Body of pancreas (tissue), 4 donors: ENCODE results near the gene RHBG. TPM values are rescaled to one million over a fixed set of nuclear protein-coding genes. Genes with fewer than 3 reads are reported as not detected.
A peak's percentile ranks its signal among the peaks of the same experiment; 100 is the strongest.
"Not testable (repeated sequence)": the region's sequence is repeated elsewhere in the genome, so short reads cannot be mapped to it uniquely, and the experiment has no call there.

Experiments used
- ATAC-seq: fragments of 150-250 bp; one replicate; pipeline ENCODE4 v1.9.1; 2016
- DNase-seq, 4 donors: peaks; one replicate each; pipeline ENCODE4 v3.0.0-alpha.2; 2019
- H3K27ac ChIP-seq, 4 donors: fragments of 200-600 bp; sonication (generic); 1 replicate in 3 of 4; 2 replicates in 1 of 4; pipeline versions ENCODE4 v1.5.1 to v1.6.1; 2016 to 2019; ENCODE audit warnings: mild to moderate bottlenecking in 1 of 4, mixed read lengths in 1 of 4, moderate library complexity in 1 of 4
- H3K27me3 ChIP-seq, 2 donors: fragments of 200-600 bp; sonication (generic); one replicate each; pipeline ENCODE4 v1.6.0; 2016; ENCODE audit warnings: mild to moderate bottlenecking in 1 of 2
- H3K36me3 ChIP-seq, 2 donors: fragments of 200-600 bp; sonication (generic); replicated peaks in 1 of 2; 2 replicates each; pipeline ENCODE4 v1.5.1; 2016; ENCODE audit warnings: low read depth in 2 of 2; ENCODE audit not compliant: insufficient read depth in 1 of 2
- H3K4me1 ChIP-seq: fragments of 200-600 bp; sonication (generic); one replicate; pipeline ENCODE4 v1.6.0; 2016
- H3K4me3 ChIP-seq, 2 donors: fragments of 200-600 bp; sonication (generic); 1 replicate in 1 of 2; 2 replicates in 1 of 2; pipeline ENCODE4 v1.5.1; 2016 to 2019
- H3K9me3 ChIP-seq, 3 donors: fragments of 200-600 bp; sonication (generic); 1 replicate in 2 of 3; 2 replicates in 1 of 3; pipeline ENCODE4 v1.5.1; 2016
- POLR2A ChIP-seq, 3 donors: fragments of 450-650 bp; IDR thresholded peaks; one replicate each; pipeline ENCODE4 v1.6.1; 2016; ENCODE audit warnings: antibody characterized with exemption in 3 of 3, mild to moderate bottlenecking in 2 of 3
- WGBS, 2 donors: methylation state at CpG; one replicate each; pipeline ENCODE4 v1.1.5; 2017; 5-methylcytosine and 5-hydroxymethylcytosine counted together
- intact Hi-C: fragments of 100-400 bp; cut with DNase I; formaldehyde crosslinking; loops from one replicate; pipeline ENCODE4 v1.15.1; 2023
- total RNA-seq, 2 donors: library from RNA; depleted of rRNA; stranded (reverse); fragments of >200 nt; gene quantifications; one replicate each; pipeline ENCODE4 v1.1.0, GENCODE V29; 2016
- TF ChIP-seq, protein P1 (sequence below), 7 experiments: fragments of 450-650 bp in 4 of 7; fragments of 200-600 bp in 3 of 7; sonication (generic) in 3 of 7; IDR thresholded peaks; one replicate each; pipeline ENCODE4 v1.5.1; 2016 to 2019; ENCODE audit warnings: antibody characterized with exemption in 7 of 7

Gene RHBG
- total RNA-seq, 2 donors from 2014 or later: 3.3 TPM; not detected in 1

DNA sequence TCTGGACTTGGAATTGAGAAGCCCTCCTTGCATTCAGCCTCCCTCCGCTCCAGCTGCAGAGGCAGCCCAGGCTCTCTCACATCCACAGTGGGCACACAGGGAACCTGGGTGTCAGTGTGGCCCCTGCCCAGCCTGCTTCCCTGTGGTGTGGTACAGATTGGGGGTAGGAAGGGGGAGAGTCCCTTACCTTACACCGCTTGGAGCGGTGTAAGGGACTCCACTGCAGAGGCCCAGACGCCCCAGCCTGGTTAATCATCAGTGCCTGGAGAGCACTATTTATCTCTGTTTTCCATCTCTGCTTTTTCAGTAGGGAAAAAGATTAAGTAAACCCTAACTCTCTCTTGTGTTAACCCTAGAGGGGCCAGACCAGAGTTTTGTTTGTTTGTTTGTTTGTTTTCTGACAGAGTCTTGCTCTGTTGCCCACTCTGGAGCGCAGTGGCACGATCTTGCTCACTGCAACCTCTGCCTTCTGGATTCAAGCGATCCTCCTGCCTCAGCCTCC is 803 bp upstream of the RHBG start:
- no peak for DNase-seq
- Histone ChIP-seq H3K36me3 (no peaks in the 10 kb centered on the region), H3K4me1 (peaks cover 29% of the 10 kb centered on the region), H3K27me3 (no peaks in the 10 kb centered on the region), H3K9me3 (no peaks in the 10 kb centered on the region), H3K27ac (peak overlapping the region in 1 of 4 donors; percentile 32), H3K4me3 (no peak overlapping the region)
- 59 to 68% methylated on average over 7 of the region's 7 CpGs for WGBS, 2 donors
- no peak for ATAC-seq
- intact Hi-C loops: no loop called here
- TF ChIP-seq POLR2A (IDR thresholded peaks at IDR 0.05): no peak
- TF ChIP-seq, protein P1, sequence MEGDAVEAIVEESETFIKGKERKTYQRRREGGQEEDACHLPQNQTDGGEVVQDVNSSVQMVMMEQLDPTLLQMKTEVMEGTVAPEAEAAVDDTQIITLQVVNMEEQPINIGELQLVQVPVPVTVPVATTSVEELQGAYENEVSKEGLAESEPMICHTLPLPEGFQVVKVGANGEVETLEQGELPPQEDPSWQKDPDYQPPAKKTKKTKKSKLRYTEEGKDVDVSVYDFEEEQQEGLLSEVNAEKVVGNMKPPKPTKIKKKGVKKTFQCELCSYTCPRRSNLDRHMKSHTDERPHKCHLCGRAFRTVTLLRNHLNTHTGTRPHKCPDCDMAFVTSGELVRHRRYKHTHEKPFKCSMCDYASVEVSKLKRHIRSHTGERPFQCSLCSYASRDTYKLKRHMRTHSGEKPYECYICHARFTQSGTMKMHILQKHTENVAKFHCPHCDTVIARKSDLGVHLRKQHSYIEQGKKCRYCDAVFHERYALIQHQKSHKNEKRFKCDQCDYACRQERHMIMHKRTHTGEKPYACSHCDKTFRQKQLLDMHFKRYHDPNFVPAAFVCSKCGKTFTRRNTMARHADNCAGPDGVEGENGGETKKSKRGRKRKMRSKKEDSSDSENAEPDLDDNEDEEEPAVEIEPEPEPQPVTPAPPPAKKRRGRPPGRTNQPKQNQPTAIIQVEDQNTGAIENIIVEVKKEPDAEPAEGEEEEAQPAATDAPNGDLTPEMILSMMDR (IDR thresholded peaks at IDR 0.05): no peak

DNA sequence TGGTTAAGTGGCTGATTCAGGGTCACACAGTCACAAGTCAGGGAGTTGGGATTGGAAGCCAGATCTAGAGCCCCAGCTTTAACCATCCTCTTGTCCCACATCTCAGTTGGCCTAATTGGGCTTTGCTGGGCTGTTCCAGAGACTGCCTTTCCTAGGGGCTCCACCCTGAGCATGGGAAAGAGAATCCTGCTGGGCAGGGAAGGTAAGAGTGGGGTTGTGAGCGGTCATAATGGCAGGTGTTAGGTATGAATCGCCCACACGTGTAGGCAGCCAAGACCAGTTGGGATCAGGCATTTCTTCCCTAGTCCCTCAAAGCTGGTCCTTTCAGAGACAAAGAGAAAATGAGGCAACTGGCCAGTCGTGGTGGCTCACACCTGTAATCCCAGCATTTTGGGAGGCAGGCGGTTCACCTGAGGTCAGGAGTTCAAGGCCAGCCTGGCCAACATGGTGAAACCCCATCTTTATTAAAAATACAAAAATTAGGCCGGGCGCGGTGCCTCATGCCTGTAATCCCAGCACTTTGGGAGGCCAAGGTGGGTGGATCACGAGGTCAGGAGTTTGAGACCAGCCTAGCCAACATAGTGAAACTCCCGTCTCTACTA is 775 bp downstream of the RHBG start:
- 87 to 89% methylated on average over 10 of the region's 10 CpGs for WGBS, 2 donors
- Histone ChIP-seq H3K4me1 (peaks cover 40% of the 10 kb centered on the region), H3K4me3 (peak overlapping the region in 1 of 2 donors; percentile 36)
- ATAC-seq, H3K9me3 ChIP-seq, intact Hi-C loops, H3K36me3 ChIP-seq, H3K27me3 ChIP-seq, H3K27ac ChIP-seq, DNase-seq: not testable (repeated sequence)

DNA sequence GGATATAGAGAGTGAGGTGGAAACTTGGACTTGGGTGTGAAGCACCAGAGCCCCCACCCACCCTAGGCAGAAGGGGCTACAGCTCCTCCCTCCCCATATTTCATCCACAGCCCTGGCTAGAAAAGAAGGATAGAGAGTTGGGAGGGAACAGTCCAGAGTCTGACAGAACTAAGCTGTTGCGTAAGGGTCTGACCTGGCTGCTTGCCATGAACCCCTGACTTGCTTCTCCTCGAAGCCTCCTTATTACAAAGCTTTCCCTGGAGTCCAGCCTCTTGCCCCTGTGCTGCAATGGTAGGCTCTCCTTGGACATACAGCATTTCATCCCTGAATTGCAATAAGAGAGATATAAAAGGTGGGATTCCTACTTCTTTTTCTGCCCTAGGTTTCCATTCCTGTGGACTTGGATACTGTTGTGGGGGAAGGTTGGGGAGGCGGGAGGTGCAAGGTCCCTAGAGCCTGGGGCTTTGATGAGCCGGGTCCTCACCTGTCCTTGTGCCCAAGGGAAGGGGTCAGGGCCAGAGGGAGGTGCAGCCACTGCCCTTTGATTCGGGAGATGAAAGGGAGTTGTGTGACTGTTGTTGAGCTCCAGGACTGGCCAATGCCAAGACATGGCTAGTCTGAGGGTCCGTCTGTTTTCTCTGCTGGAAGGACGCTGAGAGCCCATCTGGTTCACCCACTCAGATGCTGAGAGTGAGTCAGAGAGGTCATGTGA is 2.7 kb downstream of the RHBG start:
- DNase-seq (peak in 3 of 4 donors; percentile 30 to 66 (median 46)), ATAC-seq (no peak)
- TF ChIP-seq, protein P1 (IDR thresholded peaks at IDR 0.05): no peak
- TF ChIP-seq POLR2A (IDR thresholded peaks at IDR 0.05): no peak
- intact Hi-C loops: no loop called here
- H3K36me3 ChIP-seq: no peaks in the 10 kb centered on the region
- H3K9me3 ChIP-seq: no peaks in the 10 kb centered on the region
- no peak overlapping the region for H3K27ac ChIP-seq
- WGBS, 2 donors: 45 to 69% methylated on average over 5 to 7 of the region's 7 CpGs
- H3K4me1 ChIP-seq: peaks cover 32% of the 10 kb centered on the region
- H3K27me3 ChIP-seq: no peaks in the 10 kb centered on the region
- no peak overlapping the region for H3K4me3 ChIP-seq

DNA sequence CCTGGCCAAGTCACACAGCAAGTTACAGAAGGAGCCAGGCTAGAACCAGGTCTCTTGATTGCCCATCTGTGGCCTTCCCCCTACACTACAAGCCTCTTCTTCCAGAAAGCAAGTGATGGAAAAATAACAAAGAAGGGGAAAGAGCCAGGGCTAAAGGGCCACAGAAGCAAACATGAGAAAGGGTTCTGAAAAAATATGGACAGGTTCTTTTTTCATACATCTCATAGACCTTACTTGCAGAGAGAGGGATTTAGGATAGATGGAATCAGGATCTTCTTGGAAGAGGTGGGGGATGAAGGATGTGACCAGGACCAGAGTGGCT is 3.2 kb downstream of the RHBG start:
- intact Hi-C loops: no loop called here
- Histone ChIP-seq H3K4me3 (no peak overlapping the region), H3K9me3 (no peaks in the 10 kb centered on the region), H3K27ac (no peak overlapping the region), H3K36me3 (no peaks in the 10 kb centered on the region), H3K4me1 (peaks cover 32% of the 10 kb centered on the region), H3K27me3 (no peaks in the 10 kb centered on the region)
- TF ChIP-seq POLR2A (IDR thresholded peaks at IDR 0.05): no peak
- TF ChIP-seq, protein P1 (IDR thresholded peaks at IDR 0.05): no peak
- ATAC-seq (no peak), DNase-seq (no peak)

DNA sequence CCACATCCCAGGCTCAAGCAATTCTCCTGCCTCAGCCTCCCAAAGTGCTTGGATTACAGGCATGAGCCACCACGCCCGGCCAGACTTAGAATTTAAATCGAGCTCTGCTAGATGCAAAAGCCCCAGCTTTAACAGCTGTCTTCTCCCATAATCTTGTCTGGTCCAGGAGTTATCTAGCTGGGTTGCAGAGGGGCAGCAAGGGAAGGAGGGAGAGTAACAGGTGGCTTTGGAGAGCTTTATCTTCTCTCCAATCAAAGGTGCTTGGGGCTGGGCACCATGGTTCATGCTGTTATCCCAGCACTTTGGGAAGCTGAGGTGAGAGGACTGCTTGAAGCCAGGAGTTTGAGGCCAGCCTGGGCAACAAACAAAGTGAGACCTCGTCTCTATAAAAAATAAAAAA is 3.9 kb downstream of the RHBG start:
- Histone ChIP-seq H3K9me3 (no peaks in the 10 kb centered on the region), H3K27ac (no peak overlapping the region), H3K27me3 (no peaks in the 10 kb centered on the region), H3K4me1 (peaks cover 32% of the 10 kb centered on the region), H3K4me3 (no peak overlapping the region), H3K36me3 (no peaks in the 10 kb centered on the region)
- ATAC-seq (no peak), DNase-seq (no peak)
- 75 to 79% methylated on average over 4 of the region's 4 CpGs for WGBS, 2 donors
- intact Hi-C loops: no loop called here
- no peak for TF ChIP-seq POLR2A (IDR thresholded peaks at IDR 0.05)
- TF ChIP-seq, protein P1 (IDR thresholded peaks at IDR 0.05): no peak
